Thyroid gland (tissue), 4 donors: Measurements from ENCODE around the gene ANKRD65. TPM values are rescaled to one million over a fixed set of nuclear protein-coding genes. Genes with fewer than 3 reads are reported as not detected.

Experiments used
- DNase-seq, 2 donors: peaks; one replicate each; pipeline ENCODE4 v3.0.0-alpha.2; 2019
- H3K27ac ChIP-seq, 3 donors: fragments of 200-600 bp; sonication (generic); 1 replicate in 2 of 3; 2 replicates in 1 of 3; pipeline ENCODE4 v1.5.1; 2016 to 2019; ENCODE audit warnings: mild to moderate bottlenecking in 1 of 3, moderate library complexity in 1 of 3
- H3K27me3 ChIP-seq: fragments of 200-600 bp; sonication (generic); one replicate; pipeline ENCODE4 v1.5.1; 2019
- H3K36me3 ChIP-seq, 2 donors: fragments of 200-600 bp; sonication (generic); one replicate each; pipeline ENCODE4 v1.5.1; 2016 to 2019
- H3K4me1 ChIP-seq, 2 donors: fragments of 200-600 bp; sonication (generic); one replicate each; pipeline ENCODE4 v1.5.1; 2017 to 2019
- H3K4me3 ChIP-seq, 3 donors: fragments of 200-600 bp; sonication (generic); replicated peaks in 1 of 3; 1 replicate in 2 of 3; 2 replicates in 1 of 3; pipeline ENCODE4 v1.5.1; 2016; ENCODE audit warnings: mild to moderate bottlenecking in 1 of 3
- H3K9me3 ChIP-seq: fragments of 200-600 bp; sonication (generic); one replicate; pipeline ENCODE4 v1.5.1; 2017
- CTCF ChIP-seq, 6 experiments: fragments of 200-600 bp in 3 of 6; fragments of 450-650 bp in 3 of 6; sonication (generic) in 3 of 6; IDR thresholded peaks; one replicate each; pipeline ENCODE4 v1.5.1; 2016 to 2019; ENCODE audit warnings: antibody characterized with exemption in 6 of 6, mild to moderate bottlenecking in 2 of 6, inconsistent platforms in 1 of 6, moderate library complexity in 1 of 6
- POLR2A ChIP-seq, 2 donors: fragments of 450-650 bp; IDR thresholded peaks; one replicate each; pipeline ENCODE4 v1.6.1; 2017; ENCODE audit warnings: antibody characterized with exemption in 2 of 2, mild to moderate bottlenecking in 2 of 2, moderate library complexity in 1 of 2
- WGBS, 2 donors: methylation state at CpG; one replicate each; pipeline ENCODE4 v1.1.5; 2017; 5-methylcytosine and 5-hydroxymethylcytosine counted together
- intact Hi-C: fragments of 100-400 bp; cut with DNase I; formaldehyde crosslinking; loops from one replicate; pipeline ENCODE4 v1.15.1; 2023
- total RNA-seq, 4 donors: library from RNA; depleted of rRNA; stranded (reverse); fragments of >200 nt; gene quantifications; one replicate each; pipeline ENCODE4 v1.2.3, GENCODE V29; 2016

Gene ANKRD65
- total RNA-seq, 4 donors from 2014 or later: 2.0 to 3.2 (median 2.4) TPM

DNA sequence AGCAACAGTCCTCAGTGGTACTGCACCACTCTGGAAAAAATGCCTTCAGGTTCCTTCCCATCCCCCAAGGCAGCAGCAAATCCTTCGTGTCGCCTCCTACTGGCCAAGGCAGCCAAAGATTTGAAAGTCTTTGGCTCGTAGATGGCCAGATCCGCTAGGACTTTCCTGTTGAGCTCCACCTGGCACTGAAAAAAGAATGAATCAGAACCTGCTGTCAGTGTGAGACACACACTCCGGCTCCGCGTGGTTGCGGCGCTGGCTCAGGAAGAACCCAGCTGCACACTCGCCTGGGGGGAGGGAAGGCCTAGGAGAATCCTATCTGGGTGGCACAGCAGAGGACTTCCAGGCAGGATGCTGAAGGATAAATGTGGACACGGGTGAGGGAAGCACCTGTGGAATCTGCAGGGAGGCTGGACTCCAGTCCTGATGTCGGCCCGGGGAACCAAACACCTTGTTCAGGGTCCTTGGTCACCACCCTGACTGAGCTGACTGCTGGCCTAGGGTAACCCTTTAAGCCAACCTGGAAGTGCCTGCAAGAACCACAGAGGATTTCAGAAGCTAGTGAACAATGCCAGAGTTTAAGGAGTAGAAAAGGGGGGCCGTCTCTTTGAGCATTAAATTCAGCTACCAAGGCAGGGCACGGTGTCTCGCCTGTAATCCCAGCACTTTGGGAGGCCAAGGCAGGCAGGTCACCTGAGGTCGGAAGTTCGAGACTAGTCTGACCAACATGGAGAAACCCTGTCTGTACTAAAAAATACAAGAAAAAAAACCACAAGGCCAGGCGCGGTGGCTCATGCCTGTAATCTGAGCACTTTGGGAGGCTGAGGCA, 18.8 kb downstream of the ANKRD65 start:
- intact Hi-C loops: no loop called here
- Histone ChIP-seq H3K27me3 (no peaks in the 10 kb centered on the region), H3K27ac (no peak overlapping the region), H3K9me3 (no peaks in the 10 kb centered on the region), H3K4me1 (peaks cover 28 to 30% of the 10 kb centered on the region in 2 donors), H3K36me3 (peaks cover 23 to 40% of the 10 kb centered on the region in 2 donors), H3K4me3 (no peak overlapping the region)
- 81 to 82% methylated on average over 18 to 20 of the region's 20 CpGs for WGBS, 2 donors
- peak in 1 of 2 donors; percentile 26 for DNase-seq
- TF ChIP-seq CTCF (IDR thresholded peaks at IDR 0.05) (peak in 2 of 6 experiments; percentile 12 to 33), POLR2A (IDR thresholded peaks at IDR 0.05) (no peak)

DNA sequence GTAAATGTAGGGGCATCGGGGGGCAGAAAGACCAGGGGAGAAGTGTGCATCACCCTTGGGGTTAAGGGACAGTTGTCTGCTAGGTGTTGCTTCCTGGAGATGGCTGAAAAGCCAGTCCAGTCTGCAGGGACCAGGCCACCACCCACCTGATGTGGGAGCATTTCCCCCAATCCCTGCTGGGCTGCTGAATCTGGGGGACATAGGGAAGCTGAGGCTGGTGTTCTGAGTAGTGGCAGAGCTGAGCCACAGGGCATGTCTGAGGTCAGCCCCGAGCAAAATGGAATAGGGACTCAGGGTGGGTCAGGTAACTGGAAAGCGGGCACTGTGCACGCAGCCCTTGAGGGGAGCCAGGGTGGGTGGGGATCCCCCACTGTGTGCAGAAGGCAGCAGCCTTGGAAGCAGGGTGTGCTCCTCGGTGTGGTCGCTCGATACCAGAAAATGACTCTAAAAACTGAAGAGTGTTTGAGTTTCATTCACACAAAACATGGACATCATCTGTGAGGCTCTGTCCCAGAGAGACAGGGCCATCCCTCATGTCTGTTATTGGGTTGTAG, 19.5 kb downstream of the ANKRD65 start:
- Histone ChIP-seq H3K4me3 (no peak overlapping the region), H3K4me1 (peaks cover 26 to 30% of the 10 kb centered on the region in 2 donors), H3K27ac (no peak overlapping the region), H3K27me3 (no peaks in the 10 kb centered on the region), H3K36me3 (peaks cover 29 to 44% of the 10 kb centered on the region in 2 donors), H3K9me3 (no peaks in the 10 kb centered on the region)
- DNase-seq: no peak
- TF ChIP-seq CTCF (IDR thresholded peaks at IDR 0.05) (no peak), POLR2A (IDR thresholded peaks at IDR 0.05) (no peak)
- intact Hi-C loops: no loop called here
- 88 to 91% methylated on average over 7 of the region's 7 CpGs for WGBS, 2 donors

DNA sequence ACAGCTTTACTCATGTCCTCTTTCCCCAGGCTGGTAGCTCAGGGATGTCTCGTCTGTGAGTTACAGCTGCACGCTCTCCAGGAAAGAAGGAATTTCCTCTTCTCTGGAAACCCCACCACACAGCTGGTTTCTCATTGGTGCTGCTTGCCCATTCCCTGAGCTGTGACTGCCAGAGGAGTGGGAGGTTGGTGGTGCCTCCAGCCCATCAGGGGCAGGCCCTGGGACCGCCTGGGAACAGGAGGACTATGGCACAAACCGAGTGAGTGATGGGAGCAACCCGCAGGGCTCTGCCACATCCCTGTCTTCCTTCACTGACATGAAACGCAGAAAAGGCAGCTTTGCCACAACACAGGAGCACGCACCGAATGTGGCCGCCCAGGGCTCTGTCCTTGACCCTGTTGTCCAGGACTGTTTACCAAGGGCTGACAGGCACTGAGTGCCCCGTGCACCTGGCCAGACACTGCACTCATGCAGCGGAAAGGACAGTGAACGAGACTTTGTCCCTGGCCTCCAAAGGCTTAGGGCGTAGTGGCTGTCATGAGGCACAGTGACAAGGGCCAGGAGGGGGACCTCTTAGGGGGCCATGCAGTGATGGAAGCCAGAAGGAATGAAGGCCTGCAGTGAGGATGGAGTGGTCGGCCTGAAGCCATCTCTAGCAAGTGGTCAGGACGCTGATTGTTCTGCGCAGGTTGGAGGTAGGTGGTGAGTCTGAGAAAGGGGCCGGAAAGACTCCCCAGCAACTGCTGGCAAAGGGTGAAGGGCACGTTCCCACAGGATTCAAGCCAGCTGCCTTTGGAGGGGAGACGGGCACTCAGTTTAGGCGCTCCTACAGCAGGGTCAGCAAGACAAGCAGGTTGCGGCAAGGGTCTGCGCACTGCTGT, 20.3 kb downstream of the ANKRD65 start:
- intact Hi-C loops: no loop called here
- Histone ChIP-seq H3K27me3 (no peaks in the 10 kb centered on the region), H3K27ac (no peak overlapping the region), H3K4me1 (peaks cover 19 to 23% of the 10 kb centered on the region in 2 donors), H3K4me3 (peak overlapping the region in 1 of 3 donors; percentile 87), H3K36me3 (peaks cover 30 to 43% of the 10 kb centered on the region in 2 donors), H3K9me3 (no peaks in the 10 kb centered on the region)
- WGBS, 2 donors: 83 to 89% methylated on average over 15 to 21 of the region's 22 CpGs
- no peak for TF ChIP-seq POLR2A (IDR thresholded peaks at IDR 0.05)
- TF ChIP-seq CTCF (IDR thresholded peaks at IDR 0.05): no peak
- no peak for DNase-seq

DNA sequence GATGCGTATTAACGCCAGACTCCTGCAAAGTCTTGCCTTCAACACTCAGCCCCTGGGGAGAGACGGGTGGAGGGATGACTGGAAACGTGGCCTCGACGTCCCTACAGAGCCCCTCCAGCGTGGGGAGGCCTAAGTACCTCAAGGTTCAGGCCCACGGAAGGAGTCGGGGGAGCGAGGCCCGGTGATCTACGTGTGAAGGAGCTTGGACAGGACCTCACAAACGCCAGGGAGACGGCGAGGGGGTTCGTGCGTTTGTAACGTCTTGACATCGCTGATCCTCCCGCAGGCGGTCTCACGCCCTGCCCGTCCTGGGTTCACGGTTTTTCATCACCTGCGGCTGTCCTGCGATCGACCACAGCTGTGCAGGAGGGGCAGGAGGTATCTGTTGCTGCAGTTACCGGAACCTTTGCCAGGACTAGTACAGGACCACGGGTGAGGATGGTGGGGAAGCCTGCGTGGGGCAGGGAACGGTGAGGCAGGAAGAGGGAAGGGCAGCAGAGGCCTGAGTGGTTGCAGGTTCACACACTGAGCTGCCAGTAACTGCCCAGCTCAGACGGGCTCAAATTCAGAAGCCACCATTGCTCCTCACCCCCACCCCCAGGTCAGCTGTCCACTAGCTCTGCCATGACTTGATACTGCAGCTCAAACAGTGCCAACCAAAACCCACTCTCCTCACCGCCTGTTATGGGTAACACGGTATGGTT, 21.1 kb downstream of the ANKRD65 start:
- Histone ChIP-seq H3K36me3 (peaks cover 38 to 42% of the 10 kb centered on the region in 2 donors), H3K27me3 (no peaks in the 10 kb centered on the region), H3K4me1 (peaks cover 16 to 18% of the 10 kb centered on the region in 2 donors), H3K9me3 (no peaks in the 10 kb centered on the region), H3K4me3 (peak overlapping the region; percentile 84 to 99 (median 87)), H3K27ac (peak overlapping the region; percentile 22 to 84 (median 45))
- WGBS, 2 donors: 8 to 31% methylated on average over 7 to 28 of the region's 34 CpGs
- DNase-seq: peak in 1 of 2 donors; percentile 11
- intact Hi-C loops: no loop called here
- TF ChIP-seq CTCF (IDR thresholded peaks at IDR 0.05) (no peak), POLR2A (IDR thresholded peaks at IDR 0.05) (no peak)
